GM06990 (cell line): ENCODE measurements around the gene MTHFD1L.

ENCODE experiments used
- DNase-seq: peaks from one replicate; pipeline ENCODE4 v3.0.0-alpha.2; 2011; ENCODE audit not compliant: insufficient read length; ENCODE audit errors: extremely low read depth
- H3K27me3 ChIP-seq: replicated peaks from 2 replicates; pipeline ENCODE4 v1.6.0; 2011; ENCODE audit warnings: low read length; ENCODE audit not compliant: control insufficient read depth, insufficient read depth
- H3K36me3 ChIP-seq: 2 replicates; pipeline ENCODE4 v1.5.1; 2011; ENCODE audit warnings: low read length; ENCODE audit not compliant: control insufficient read depth, insufficient read depth
- H3K4me3 ChIP-seq: replicated peaks from 2 replicates; pipeline ENCODE4 v1.5.1; 2011; ENCODE audit warnings: low read depth, mild to moderate bottlenecking, control low read depth, low read length
- TF ChIP-seq, protein P1 (sequence below): IDR thresholded peaks from 2 replicates; pipeline ENCODE4 v1.5.1; 2011; ENCODE audit warnings: low read length, control low read depth, mild to moderate bottlenecking, inconsistent platforms; ENCODE audit not compliant: insufficient read depth, poor library complexity, severe bottlenecking

Gene MTHFD1L

DNA sequence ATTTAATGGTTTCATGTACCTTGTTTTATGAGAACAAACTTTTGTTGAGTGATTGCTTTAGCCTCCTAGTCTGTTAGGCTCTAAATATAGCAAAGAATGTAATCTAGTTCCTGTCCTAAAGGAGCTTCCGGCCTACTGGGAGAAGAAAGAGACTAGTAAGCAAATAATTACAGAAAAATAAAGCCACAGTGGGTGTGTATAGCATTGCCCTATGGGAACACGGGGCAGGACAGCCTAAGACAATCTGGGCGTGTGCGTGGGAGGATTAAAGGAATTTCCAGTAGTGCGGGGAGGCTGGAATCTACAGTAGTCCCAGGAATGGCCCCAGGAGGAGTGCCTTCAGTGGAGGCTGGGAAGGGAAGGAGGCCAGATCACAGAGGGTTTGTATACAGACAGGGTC lies 276.2 kb downstream of the MTHFD1L start:
- TF ChIP-seq, protein P1, sequence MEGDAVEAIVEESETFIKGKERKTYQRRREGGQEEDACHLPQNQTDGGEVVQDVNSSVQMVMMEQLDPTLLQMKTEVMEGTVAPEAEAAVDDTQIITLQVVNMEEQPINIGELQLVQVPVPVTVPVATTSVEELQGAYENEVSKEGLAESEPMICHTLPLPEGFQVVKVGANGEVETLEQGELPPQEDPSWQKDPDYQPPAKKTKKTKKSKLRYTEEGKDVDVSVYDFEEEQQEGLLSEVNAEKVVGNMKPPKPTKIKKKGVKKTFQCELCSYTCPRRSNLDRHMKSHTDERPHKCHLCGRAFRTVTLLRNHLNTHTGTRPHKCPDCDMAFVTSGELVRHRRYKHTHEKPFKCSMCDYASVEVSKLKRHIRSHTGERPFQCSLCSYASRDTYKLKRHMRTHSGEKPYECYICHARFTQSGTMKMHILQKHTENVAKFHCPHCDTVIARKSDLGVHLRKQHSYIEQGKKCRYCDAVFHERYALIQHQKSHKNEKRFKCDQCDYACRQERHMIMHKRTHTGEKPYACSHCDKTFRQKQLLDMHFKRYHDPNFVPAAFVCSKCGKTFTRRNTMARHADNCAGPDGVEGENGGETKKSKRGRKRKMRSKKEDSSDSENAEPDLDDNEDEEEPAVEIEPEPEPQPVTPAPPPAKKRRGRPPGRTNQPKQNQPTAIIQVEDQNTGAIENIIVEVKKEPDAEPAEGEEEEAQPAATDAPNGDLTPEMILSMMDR = no peak
- H3K27me3 ChIP-seq = no peaks in the 10 kb centered on the region; the same call in 1 of the 2 replicates
- no peak overlapping the region for H3K4me3 ChIP-seq
- no peaks in the 10 kb centered on the region for H3K36me3 ChIP-seq
- DNase-seq = no peak

DNA sequence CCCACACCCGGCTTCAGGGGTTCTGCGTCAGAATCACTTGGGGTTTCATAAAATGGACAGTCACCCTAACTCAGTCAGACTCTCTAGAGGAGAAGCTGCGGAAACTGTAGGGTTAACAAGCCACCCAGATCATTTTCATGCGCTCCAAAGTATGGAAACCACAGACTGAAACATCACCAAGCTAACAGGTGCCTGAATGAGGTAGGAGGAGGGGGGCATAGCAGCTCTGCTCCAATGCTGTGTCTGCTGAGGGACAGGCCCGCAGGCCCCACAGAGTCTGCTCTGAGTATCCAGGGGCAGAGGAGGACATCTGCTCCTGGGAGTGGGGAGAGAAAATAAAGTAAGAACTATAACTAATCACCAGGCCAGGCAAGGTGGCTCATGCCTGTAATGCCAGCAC lies 277.2 kb downstream of the MTHFD1L start:
- TF ChIP-seq, protein P1 = no peak
- DNase-seq = no peak
- no peaks in the 10 kb centered on the region for H3K36me3 ChIP-seq
- H3K27me3 ChIP-seq = no peaks in the 10 kb centered on the region; the same call in 1 of the 2 replicates
- H3K4me3 ChIP-seq = no peak overlapping the region

DNA sequence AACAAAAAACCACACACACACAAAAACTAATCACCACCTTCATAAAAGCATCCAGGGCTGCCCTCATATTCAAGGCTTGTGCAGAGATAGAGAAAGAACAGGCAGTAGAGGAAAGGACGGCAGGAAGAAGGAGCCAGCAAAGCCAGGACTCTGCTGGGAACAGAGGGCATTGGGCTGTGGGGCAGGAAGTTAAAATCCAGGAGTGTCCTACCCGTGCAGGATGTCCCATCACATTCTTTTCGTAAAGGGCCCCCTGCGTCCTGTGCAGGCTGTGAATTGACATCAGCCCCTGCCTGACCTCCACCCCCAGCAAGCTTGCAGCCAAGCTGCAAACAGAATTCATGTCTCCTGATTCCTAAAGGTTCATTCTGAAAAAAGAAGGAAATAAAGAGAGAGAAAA lies 277.8 kb downstream of the MTHFD1L start:
- TF ChIP-seq, protein P1 = no peak
- no peaks in the 10 kb centered on the region; the same call in 1 of the 2 replicates for H3K27me3 ChIP-seq

DNA sequence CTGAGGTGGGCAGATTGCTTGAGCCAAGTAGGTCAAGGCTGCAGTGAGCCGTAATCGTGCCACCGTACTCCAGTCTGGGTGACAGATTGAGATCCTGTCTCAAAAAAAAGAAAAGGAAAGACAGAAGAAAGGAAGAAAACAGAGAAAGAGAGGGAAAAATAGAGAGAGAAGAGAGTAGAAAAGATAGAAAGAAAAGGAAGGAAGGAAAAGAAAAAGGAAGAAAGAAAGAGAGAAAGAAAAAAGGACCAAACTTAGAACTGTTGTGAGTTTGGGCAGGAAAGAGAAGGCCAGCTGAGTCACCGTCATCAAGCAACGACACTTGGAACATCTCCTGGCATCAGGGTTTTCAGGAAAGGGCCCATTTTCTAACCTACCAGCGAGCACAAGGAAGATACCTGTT lies 278.3 kb downstream of the MTHFD1L start:
- H3K36me3 ChIP-seq = no peaks in the 10 kb centered on the region
- TF ChIP-seq, protein P1 = no peak
- no peak for DNase-seq
- H3K27me3 ChIP-seq = no peaks in the 10 kb centered on the region; the same call in 1 of the 2 replicates
- no peak overlapping the region for H3K4me3 ChIP-seq

More for the DNA sequence above, 277.8 kb downstream of the MTHFD1L start:
- H3K4me3 ChIP-seq = no peak overlapping the region
- DNase-seq = no peak
- no peaks in the 10 kb centered on the region for H3K36me3 ChIP-seq

DNA sequence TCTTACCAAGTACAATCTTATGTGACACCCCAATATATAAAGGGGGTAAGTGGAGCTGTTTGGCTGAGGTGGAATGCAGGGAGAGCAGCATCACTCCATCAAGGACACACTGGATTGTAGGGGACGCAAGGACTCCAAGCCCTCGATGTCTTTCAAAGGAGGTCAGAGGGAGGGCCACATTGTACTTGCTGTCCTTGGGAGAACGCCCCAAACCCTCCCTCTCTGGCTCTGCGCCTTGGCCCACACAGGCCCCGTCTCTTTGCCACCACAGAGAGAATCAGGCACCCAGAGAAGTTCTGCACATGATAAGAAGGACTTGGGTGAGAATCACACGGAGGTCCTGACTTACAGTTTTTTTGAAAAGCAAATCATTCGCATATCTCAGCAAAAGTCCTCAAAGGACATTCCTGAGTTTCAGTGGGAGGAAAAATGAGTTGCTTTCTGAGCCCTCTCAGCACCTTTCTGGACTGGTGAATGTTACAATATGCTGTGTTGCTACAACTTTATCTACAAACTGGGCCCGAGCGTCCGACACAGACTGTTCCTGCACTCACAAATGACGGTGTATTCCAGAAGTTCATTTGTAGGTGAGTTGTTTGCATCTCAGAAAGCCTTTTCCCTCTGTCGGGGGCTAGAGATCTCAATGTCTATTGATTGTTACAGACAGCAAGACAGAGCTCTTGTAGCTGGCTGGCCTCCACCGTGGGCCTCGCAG lies 281.8 kb downstream of the MTHFD1L start:
- TF ChIP-seq, protein P1 = no peak
- DNase-seq = no peak
- no peaks in the 10 kb centered on the region; the same call in 1 of the 2 replicates for H3K27me3 ChIP-seq
- no peaks in the 10 kb centered on the region for H3K36me3 ChIP-seq
- H3K4me3 ChIP-seq = no peak overlapping the region
